Epithelial cell of proximal tubule (primary cell): ENCODE measurements around the gene ADCY6. TPM values are rescaled to one million over a fixed set of nuclear protein-coding genes. Genes with fewer than 3 reads are reported as not detected.
A peak's percentile ranks its signal among the peaks of the same experiment; 100 is the strongest.
"Not testable (repeated sequence)": the region's sequence is repeated elsewhere in the genome, so short reads cannot be mapped to it uniquely, and the experiment has no call there.

Source experiments
- DNase-seq: peaks from one replicate; pipeline ENCODE4 v3.0.0-alpha.2; 2011; ENCODE audit warnings: low read depth
- H3K4me3 ChIP-seq: 2 replicates; pipeline ENCODE4 v1.5.1; 2011; ENCODE audit warnings: low read depth, mild to moderate bottlenecking, low read length
- total RNA-seq: library from RNA; depleted of rRNA; stranded (reverse); fragments of >200 nt; gene quantifications from 2 replicates; pipeline ENCODE4 v1.2.3, GENCODE V29; 2015
- TF ChIP-seq, protein P1 (sequence below): conservative IDR thresholded peaks from 2 replicates; pipeline ENCODE4 v1.5.1; 2012; ENCODE audit warnings: low read depth, mild to moderate bottlenecking, low read length

The ADCY6 gene
- total RNA-seq, 1 donor from 2014 or later, result 21.6 TPM

DNA sequence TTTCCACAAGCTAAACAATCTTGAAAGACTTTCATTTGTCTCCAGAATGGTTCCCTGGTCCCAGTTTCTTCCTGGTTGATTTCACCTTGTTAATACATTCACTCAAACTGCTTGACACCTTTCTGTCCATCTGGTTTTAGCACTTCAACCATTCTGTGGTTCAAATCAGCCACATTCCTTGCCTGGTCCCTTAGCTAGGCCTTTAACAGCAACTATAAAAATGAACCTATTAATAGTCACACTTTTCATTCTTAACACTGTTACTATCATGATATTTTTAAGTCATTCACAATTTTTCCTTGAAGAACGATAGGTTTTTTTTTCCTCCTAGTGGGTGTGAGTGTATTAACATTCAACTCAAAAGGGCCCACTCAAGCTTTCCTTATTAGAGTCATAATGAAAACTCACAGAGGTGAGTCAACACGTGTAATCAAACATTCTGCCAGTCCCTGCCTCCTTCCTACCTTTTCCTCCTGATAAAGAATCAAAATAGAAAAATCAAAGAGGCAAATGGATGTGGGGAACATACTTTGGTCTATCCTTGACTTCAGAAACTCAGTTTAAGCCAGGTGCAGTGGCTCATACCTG, 38.0 kb downstream of the ADCY6 start:
- H3K4me3 ChIP-seq, result no peak overlapping the region
- peak; percentile 3 for DNase-seq
- TF ChIP-seq, protein P1, sequence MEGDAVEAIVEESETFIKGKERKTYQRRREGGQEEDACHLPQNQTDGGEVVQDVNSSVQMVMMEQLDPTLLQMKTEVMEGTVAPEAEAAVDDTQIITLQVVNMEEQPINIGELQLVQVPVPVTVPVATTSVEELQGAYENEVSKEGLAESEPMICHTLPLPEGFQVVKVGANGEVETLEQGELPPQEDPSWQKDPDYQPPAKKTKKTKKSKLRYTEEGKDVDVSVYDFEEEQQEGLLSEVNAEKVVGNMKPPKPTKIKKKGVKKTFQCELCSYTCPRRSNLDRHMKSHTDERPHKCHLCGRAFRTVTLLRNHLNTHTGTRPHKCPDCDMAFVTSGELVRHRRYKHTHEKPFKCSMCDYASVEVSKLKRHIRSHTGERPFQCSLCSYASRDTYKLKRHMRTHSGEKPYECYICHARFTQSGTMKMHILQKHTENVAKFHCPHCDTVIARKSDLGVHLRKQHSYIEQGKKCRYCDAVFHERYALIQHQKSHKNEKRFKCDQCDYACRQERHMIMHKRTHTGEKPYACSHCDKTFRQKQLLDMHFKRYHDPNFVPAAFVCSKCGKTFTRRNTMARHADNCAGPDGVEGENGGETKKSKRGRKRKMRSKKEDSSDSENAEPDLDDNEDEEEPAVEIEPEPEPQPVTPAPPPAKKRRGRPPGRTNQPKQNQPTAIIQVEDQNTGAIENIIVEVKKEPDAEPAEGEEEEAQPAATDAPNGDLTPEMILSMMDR, result peak; percentile 3

DNA sequence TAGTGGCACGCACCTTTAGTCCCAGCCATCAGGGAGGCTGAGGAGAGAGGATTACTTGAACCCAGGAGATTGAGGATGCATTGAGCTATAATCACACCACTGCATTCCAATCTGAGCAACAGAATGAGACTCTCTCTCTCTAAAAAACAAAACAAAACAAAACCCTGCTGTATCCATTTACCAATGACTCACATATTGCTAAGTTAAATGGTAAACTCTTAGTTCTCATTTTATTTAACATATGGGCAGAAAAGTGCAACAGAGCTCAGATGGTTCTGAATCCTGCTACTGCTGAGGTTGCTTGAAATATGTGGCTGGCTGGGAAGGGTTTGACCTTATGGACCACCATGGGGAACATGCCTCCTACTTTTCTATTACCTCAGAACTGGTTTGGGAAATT, 38.7 kb downstream of the ADCY6 start:
- no peak overlapping the region for H3K4me3 ChIP-seq
- TF ChIP-seq, protein P1, result no peak
- peak; percentile 4 for DNase-seq

GRCh38 chr12:48744251-48745008, 44.5 kb downstream of the ADCY6 start:
- no peak for DNase-seq
- H3K4me3 ChIP-seq, result no peak overlapping the region
- TF ChIP-seq, protein P1, result no peak

DNA sequence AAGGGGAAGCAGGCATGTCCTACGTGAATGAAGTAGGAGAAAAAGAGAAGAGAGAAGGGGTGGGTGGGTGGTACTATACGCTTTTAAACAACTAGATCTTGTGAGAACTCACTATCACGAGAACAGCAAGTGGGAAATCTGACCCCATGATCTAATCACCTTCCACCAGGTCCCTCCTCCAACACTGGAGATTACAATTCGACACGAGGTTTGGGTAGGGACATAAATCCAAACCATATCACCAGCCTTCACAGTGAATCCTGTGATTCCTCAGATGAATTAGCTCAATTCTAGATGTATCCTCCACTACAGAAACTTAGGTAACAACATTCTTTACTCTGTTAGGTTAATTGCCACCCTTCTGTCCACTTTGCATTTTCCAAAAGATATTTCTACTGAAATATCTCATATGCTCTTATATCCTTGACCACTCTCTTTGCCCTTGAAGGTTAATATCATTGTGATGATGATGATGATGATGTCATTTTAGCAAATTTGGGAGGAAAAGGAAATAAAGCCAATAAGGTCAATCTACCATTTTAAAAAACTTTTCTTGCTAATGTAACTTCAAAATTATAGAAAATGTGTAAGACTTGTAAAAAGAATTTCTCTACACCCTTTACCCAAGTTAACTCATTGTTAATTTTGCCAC, 49.1 kb downstream of the ADCY6 start:
- TF ChIP-seq, protein P1, result no peak
- DNase-seq, result no peak
- H3K4me3 ChIP-seq, result no peak overlapping the region

GRCh38 chr12:48736456-48736855, 52.4 kb downstream of the ADCY6 start:
- H3K4me3 ChIP-seq, result no peak overlapping the region
- no peak for DNase-seq
- TF ChIP-seq, protein P1, result no peak

GRCh38 chr12:48728807-48729206, 60.1 kb downstream of the ADCY6 start:
- no peak for DNase-seq
- H3K4me3 ChIP-seq, result no peak overlapping the region
- TF ChIP-seq, protein P1, result no peak

- not testable (repeated sequence) for DNase-seq, H3K4me3 ChIP-seq
Observed at GRCh38 chr12:48720737-48721136, 68.2 kb downstream of the ADCY6 start.

DNA sequence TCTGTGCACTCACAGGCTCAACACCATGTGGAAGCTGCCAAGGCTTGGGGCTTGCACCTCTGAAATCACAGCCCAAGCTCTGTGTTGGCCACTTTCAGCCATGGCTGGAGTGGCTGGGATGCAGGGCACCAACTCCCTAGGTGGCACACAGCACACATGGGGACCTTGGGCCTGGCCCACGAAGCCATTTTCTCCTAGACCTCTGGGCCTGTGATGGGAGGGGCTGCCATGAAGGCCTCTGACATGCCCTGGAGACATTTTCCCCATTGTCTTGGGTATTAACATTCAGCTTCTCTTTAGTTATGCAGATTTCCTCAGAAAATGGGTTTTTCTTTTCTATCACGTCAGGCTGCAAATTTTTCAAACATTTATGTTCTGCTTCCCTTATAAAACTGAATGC, 68.7 kb downstream of the ADCY6 start:
- H3K4me3 ChIP-seq, DNase-seq: not testable (repeated sequence)

DNA sequence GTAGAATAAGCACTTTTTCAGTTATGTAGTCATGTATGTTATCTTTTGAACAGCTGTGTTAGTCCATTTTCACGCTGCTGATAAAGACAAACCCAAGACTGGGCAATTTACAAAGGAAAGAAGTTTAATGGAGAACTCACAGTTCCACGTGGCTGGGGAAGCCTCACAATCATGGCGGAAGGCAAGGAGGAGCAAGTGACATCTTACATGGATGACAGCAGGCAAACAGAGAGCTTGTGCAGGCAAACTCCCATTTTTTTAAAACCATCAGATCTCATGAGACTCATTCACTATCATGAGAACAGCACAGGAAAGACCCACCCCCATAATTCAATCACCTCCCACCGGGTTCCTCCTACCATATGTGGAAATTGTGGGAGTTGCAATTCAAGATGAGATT, 69.9 kb downstream of the ADCY6 start:
- DNase-seq, H3K4me3 ChIP-seq: not testable (repeated sequence)
